CD4-positive, alpha-beta memory T cell (primary cell): ENCODE data around the gene DIS3L2. TPM values are rescaled to one million over a fixed set of nuclear protein-coding genes. Genes with fewer than 3 reads are reported as not detected.

Experiments
- CTCF ChIA-PET: fragments of 350-600 bp; sonication (Branson Sonifier 250); formaldehyde crosslinking; loops from one replicate; lab custom pipeline; 2021; ENCODE audit warnings: inconsistent platforms; ENCODE audit not compliant: partially characterized antibody; lab: Charles Lee
- POLR2A ChIA-PET: fragments of 350-600 bp; sonication (Branson Sonifier 250); formaldehyde crosslinking; loops from one replicate; lab custom pipeline; 2021; ENCODE audit not compliant: partially characterized antibody; lab: Charles Lee
- DNase-seq, 5 donors: peaks; one replicate each; pipeline versions ENCODE4 v3.0.0 to v3.0.0-alpha.2; 2020 to 2022; ENCODE audit warnings: mixed read lengths in 1 of 5
- H3K27ac ChIP-seq: one replicate; pipeline ENCODE4 v1.7.0; 2013; ENCODE audit warnings: low read depth, low read length
- H3K27me3 ChIP-seq: 2 replicates; pipeline ENCODE4 v1.7.0; 2013; ENCODE audit warnings: mild to moderate bottlenecking, low read length, moderate library complexity; ENCODE audit not compliant: insufficient read depth
- H3K36me3 ChIP-seq: 2 replicates; pipeline ENCODE4 v1.7.0; 2013; ENCODE audit warnings: mild to moderate bottlenecking, low read length, moderate library complexity; ENCODE audit not compliant: insufficient read depth
- H3K4me1 ChIP-seq: 2 replicates; pipeline ENCODE4 v1.7.0; 2013; ENCODE audit warnings: mild to moderate bottlenecking, low read length, moderate library complexity; ENCODE audit not compliant: insufficient read depth
- H3K4me3 ChIP-seq, 2 donors: one replicate each; pipeline ENCODE4 v1.7.0; 2013; ENCODE audit warnings: low read length in 2 of 2, mild to moderate bottlenecking in 1 of 2
- H3K9me3 ChIP-seq, 2 donors: one replicate each; pipeline ENCODE4 v1.7.0; 2013; ENCODE audit warnings: low read length in 2 of 2, control low read depth in 1 of 2; ENCODE audit not compliant: control insufficient read depth in 1 of 2
- H3K27ac Mint-ChIP-seq, 7 donors: one replicate each; pipeline ENCODE4 v1.8.0; 2020 to 2021; ENCODE audit warnings: mixed read lengths in 7 of 7, mild to moderate bottlenecking in 6 of 7, inconsistent platforms in 3 of 7, moderate library complexity in 3 of 7
- H3K27me3 Mint-ChIP-seq, 2 donors: one replicate each; pipeline ENCODE4 v1.8.0; 2020 to 2021; ENCODE audit warnings: mixed read lengths in 2 of 2
- H3K36me3 Mint-ChIP-seq, 2 donors: one replicate each; pipeline ENCODE4 v1.8.0; 2020 to 2021; ENCODE audit warnings: mixed read lengths in 2 of 2, inconsistent platforms in 1 of 2, mild to moderate bottlenecking in 1 of 2
- H3K4me1 Mint-ChIP-seq, 4 donors: one replicate each; pipeline ENCODE4 v1.8.0; 2020 to 2021; ENCODE audit warnings: mixed read lengths in 4 of 4, mild to moderate bottlenecking in 1 of 4
- H3K4me3 Mint-ChIP-seq, 8 donors: one replicate each; pipeline ENCODE4 v1.8.0; 2020 to 2021; ENCODE audit warnings: mixed read lengths in 8 of 8, mild to moderate bottlenecking in 7 of 8, moderate library complexity in 6 of 8, inconsistent platforms in 3 of 8
- H3K9me3 Mint-ChIP-seq, 8 donors: one replicate each; pipeline ENCODE4 v1.8.0; 2020 to 2021; ENCODE audit warnings: mixed read lengths in 8 of 8, mild to moderate bottlenecking in 5 of 8, inconsistent platforms in 3 of 8, moderate library complexity in 1 of 8
- intact Hi-C: fragments of 100-400 bp; cut with micrococcal nuclease; formaldehyde crosslinking; loops from one replicate; pipeline ENCODE4 v1.15.1; 2023
- polyA plus RNA-seq, 2 donors: library from polyadenylated mRNA; unstranded; fragments of 300-500 nt; fragmentation: Illumina TruSeq; gene quantifications; one replicate each; pipeline ENCODE4 v1.2.3, GENCODE V29; 2021
- total RNA-seq, 2 experiments: library from RNA; stranded (reverse); gene quantifications; one replicate each; pipeline ENCODE4 v1.2.3, GENCODE V29; 2021

DIS3L2 gene
- total and polyA plus RNA-seq, 4 experiments from 2014 or later: 16.0 to 59.7 (median 39.3) TPM

- Histone ChIP-seq H3K27me3 (no peaks in the 10 kb centered on the region), H3K4me3 (no peak overlapping the region), H3K36me3 (peaks cover 5% of the 10 kb centered on the region), H3K27ac (no peak overlapping the region), H3K4me1 (peaks cover 5% of the 10 kb centered on the region), H3K9me3 (no peaks in the 10 kb centered on the region)
- peak overlapping the region in 1 of 7 donors; percentile 69 for H3K27ac Mint-ChIP-seq
- peaks cover 5 to 20% (median 12%) of the 10 kb centered on the region in 4 donors for H3K4me1 Mint-ChIP-seq
- ChIA-PET CTCF (interaction anchor here (1.1 kb wide), 1 partner anchor 10 kb away, joined by 3 read pairs; no protein-coding TSS in a partner anchor), POLR2A (no interaction called here)
- peaks cover 18 to 28% of the 10 kb centered on the region in 2 donors for H3K36me3 Mint-ChIP-seq
- no peak overlapping the region for H3K4me3 Mint-ChIP-seq
- no peaks in the 10 kb centered on the region for H3K27me3 Mint-ChIP-seq
- intact Hi-C loops: no loop called here
- H3K9me3 Mint-ChIP-seq: no peaks in the 10 kb centered on the region
- DNase-seq: no peak
These were observed 165.0 kb downstream of the DIS3L2 start for GRCh38 chr2:232126301-232127099.

DNA sequence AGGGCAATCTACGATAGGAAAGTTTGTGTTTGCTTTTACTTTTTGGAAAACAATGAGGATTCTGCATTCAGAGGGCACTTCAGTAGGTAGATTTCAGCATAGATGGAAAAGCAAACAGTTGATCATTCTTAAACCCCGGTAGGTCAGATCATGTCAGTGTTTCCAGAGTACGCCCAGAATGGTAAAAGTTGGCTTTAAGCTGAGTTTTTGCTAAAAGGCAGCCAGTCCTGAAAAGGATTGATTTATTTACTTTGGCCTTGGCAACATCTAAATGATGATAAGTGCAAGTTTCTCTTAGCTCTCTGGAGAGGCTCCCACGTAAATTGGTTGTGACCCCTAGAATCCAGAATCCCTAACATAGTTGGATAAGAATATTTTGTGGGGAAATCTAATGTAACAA, 168.0 kb downstream of the DIS3L2 start:
- no peak overlapping the region for H3K27ac Mint-ChIP-seq
- H3K27me3 ChIP-seq: no peaks in the 10 kb centered on the region
- no peak overlapping the region for H3K27ac ChIP-seq
- ChIA-PET CTCF (no interaction called here), POLR2A (no interaction called here)
- intact Hi-C loops: no loop called here
- H3K9me3 Mint-ChIP-seq: no peaks in the 10 kb centered on the region
- H3K4me1 Mint-ChIP-seq: peaks cover 0 to 8% (median under 1%) of the 10 kb centered on the region in 4 donors
- H3K27me3 Mint-ChIP-seq: no peaks in the 10 kb centered on the region
- peaks cover 30 to 51% of the 10 kb centered on the region in 2 donors for H3K36me3 Mint-ChIP-seq
- no peak for DNase-seq
- H3K4me1 ChIP-seq: no peaks in the 10 kb centered on the region
- H3K4me3 ChIP-seq: no peak overlapping the region
- H3K36me3 ChIP-seq: peaks cover 14% of the 10 kb centered on the region
- H3K4me3 Mint-ChIP-seq: no peak overlapping the region
- no peaks in the 10 kb centered on the region for H3K9me3 ChIP-seq

GRCh38 chr2:232132181-232132580, 170.7 kb downstream of the DIS3L2 start:
- H3K4me3 ChIP-seq: no peak overlapping the region
- Mint-ChIP-seq H3K36me3 (peaks cover 25 to 43% of the 10 kb centered on the region in 2 donors), H3K9me3 (no peaks in the 10 kb centered on the region), H3K27ac (peak overlapping the region in 2 of 7 donors; percentile 1 to 51), H3K27me3 (no peaks in the 10 kb centered on the region), H3K4me3 (no peak overlapping the region), H3K4me1 (peaks cover 0 to 11% (median 5%) of the 10 kb centered on the region in 4 donors)
- no peaks in the 10 kb centered on the region for H3K27me3 ChIP-seq
- ChIA-PET CTCF (no interaction called here), POLR2A (no interaction called here)
- no peak for DNase-seq
- peaks cover 14% of the 10 kb centered on the region for H3K36me3 ChIP-seq
- no peaks in the 10 kb centered on the region for H3K4me1 ChIP-seq
- H3K9me3 ChIP-seq: no peaks in the 10 kb centered on the region
- intact Hi-C loops: loop anchor here (10.0 kb wide), 1 partner anchor 183 kb away; no protein-coding TSS in a partner anchor
- no peak overlapping the region for H3K27ac ChIP-seq

DNA sequence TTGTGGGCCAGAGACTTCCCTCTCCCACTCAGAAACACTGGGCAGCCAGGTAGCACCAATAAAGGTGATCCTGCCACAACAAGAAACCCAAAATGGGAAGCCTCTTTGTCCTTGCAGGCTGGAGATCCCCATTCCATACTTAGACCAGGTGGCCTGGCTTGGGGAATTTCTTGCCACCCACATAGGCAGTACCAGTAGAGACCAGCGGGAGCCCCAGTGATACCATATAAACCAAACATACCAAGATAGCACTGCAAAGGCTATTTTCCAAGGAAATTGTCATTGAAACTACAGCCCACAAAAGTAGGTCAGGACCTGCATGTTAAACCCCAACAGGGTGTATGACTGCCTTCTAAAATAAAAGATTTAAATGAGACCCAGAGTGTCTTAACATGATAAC, 171.6 kb downstream of the DIS3L2 start:
- intact Hi-C loops: loop anchor here (10.0 kb wide), 1 partner anchor 182 kb away; no protein-coding TSS in a partner anchor
- DNase-seq: no peak

GRCh38 chr2:232134939-232135338, 173.4 kb downstream of the DIS3L2 start:
- CTCF ChIA-PET: no interaction called here
- Mint-ChIP-seq H3K27ac (peak overlapping the region in 4 of 7 donors; percentile 26 to 63 (median 36)), H3K4me1 (peaks cover 18 to 21% (median 20%) of the 10 kb centered on the region in 4 donors), H3K4me3 (no peak overlapping the region), H3K27me3 (no peaks in the 10 kb centered on the region), H3K36me3 (peaks cover 30 to 42% of the 10 kb centered on the region in 2 donors), H3K9me3 (no peaks in the 10 kb centered on the region)
- Histone ChIP-seq H3K27ac (no peak overlapping the region), H3K4me1 (peaks cover 13% of the 10 kb centered on the region), H3K4me3 (no peak overlapping the region), H3K27me3 (no peaks in the 10 kb centered on the region), H3K9me3 (no peaks in the 10 kb centered on the region), H3K36me3 (peaks cover 14% of the 10 kb centered on the region)
- no peak for DNase-seq
- intact Hi-C loops: loop anchor here (10.0 kb wide), 1 partner anchor 180 kb away; no protein-coding TSS in a partner anchor
- POLR2A ChIA-PET: no interaction called here

More for the DNA sequence above, 171.6 kb downstream of the DIS3L2 start:
- Mint-ChIP-seq H3K36me3 (peaks cover 25 to 48% of the 10 kb centered on the region in 2 donors), H3K27ac (peak overlapping the region in 1 of 7 donors; percentile 27), H3K27me3 (no peaks in the 10 kb centered on the region), H3K9me3 (no peaks in the 10 kb centered on the region), H3K4me1 (peaks cover 6 to 10% (median 7%) of the 10 kb centered on the region in 4 donors), H3K4me3 (no peak overlapping the region)
- Histone ChIP-seq H3K4me1 (no peaks in the 10 kb centered on the region), H3K27ac (no peak overlapping the region), H3K36me3 (peaks cover 14% of the 10 kb centered on the region), H3K9me3 (no peaks in the 10 kb centered on the region), H3K4me3 (no peak overlapping the region), H3K27me3 (no peaks in the 10 kb centered on the region)
- ChIA-PET POLR2A (no interaction called here), CTCF (no interaction called here)

- no peak overlapping the region for H3K27ac ChIP-seq
- Mint-ChIP-seq H3K27me3 (no peaks in the 10 kb centered on the region), H3K4me3 (no peak overlapping the region), H3K27ac (peak overlapping the region in 5 of 7 donors; percentile 6 to 59 (median 37)), H3K4me1 (peaks cover 18 to 23% (median 21%) of the 10 kb centered on the region in 4 donors), H3K9me3 (no peaks in the 10 kb centered on the region), H3K36me3 (peaks cover 16 to 27% of the 10 kb centered on the region in 2 donors)
- no peaks in the 10 kb centered on the region for H3K9me3 ChIP-seq
- POLR2A ChIA-PET: no interaction called here
- intact Hi-C loops: loop anchor here (10.0 kb wide), 1 partner anchor 177 kb away; no protein-coding TSS in a partner anchor
- H3K36me3 ChIP-seq: peaks cover 7% of the 10 kb centered on the region
- no peak overlapping the region for H3K4me3 ChIP-seq
- H3K27me3 ChIP-seq: no peaks in the 10 kb centered on the region
- no peak for DNase-seq
- CTCF ChIA-PET: interaction anchor here (0.8 kb wide), 1 partner anchor 188 kb away, joined by 3 read pairs; no protein-coding TSS in a partner anchor
- H3K4me1 ChIP-seq: peaks cover 13% of the 10 kb centered on the region
These were observed 176.0 kb downstream of the DIS3L2 start for GRCh38 chr2:232137356-232138147.

DNA sequence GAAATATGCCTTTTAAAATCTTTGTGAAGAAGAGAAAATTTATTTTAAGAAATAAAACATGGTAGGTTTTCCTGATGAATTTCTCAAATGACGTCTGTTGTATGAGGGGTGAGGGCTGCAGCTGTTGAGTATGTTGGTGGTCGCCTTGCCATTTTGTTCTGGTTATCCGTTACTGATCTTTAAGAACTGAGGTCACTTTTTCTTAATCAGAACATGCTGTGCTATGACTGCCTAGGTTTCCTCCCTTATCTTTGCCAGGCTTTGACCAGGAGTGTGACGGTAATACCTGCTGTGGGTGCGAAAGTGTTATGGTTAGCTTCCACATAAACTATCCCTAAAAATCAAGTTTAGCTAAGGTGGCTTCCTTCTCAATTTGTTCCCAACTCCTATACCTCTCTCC, 176.9 kb downstream of the DIS3L2 start:
- H3K27ac Mint-ChIP-seq: peak overlapping the region in 2 of 7 donors; percentile 22 to 82
- ChIA-PET CTCF (no interaction called here), POLR2A (no interaction called here)
- DNase-seq: no peak
- intact Hi-C loops: loop anchor here (10.0 kb wide), 1 partner anchor 176 kb away; no protein-coding TSS in a partner anchor
- H3K9me3 Mint-ChIP-seq: no peaks in the 10 kb centered on the region
- H3K4me3 Mint-ChIP-seq: no peak overlapping the region
- H3K4me1 Mint-ChIP-seq: peaks cover 18 to 23% (median 21%) of the 10 kb centered on the region in 4 donors
- no peaks in the 10 kb centered on the region for H3K27me3 Mint-ChIP-seq
- Histone ChIP-seq H3K4me1 (peaks cover 13% of the 10 kb centered on the region), H3K9me3 (no peaks in the 10 kb centered on the region), H3K27ac (no peak overlapping the region), H3K4me3 (no peak overlapping the region), H3K27me3 (no peaks in the 10 kb centered on the region), H3K36me3 (no peaks in the 10 kb centered on the region)
- H3K36me3 Mint-ChIP-seq: peaks cover 12 to 19% of the 10 kb centered on the region in 2 donors
